ENCODE data around the gene TRIM2. TPM values are rescaled to one million over a fixed set of nuclear protein-coding genes. Genes with fewer than 3 reads are reported as not detected.

The TRIM2 gene
- total RNA-seq, 1 experiment from 2014 or later, result 41.4 TPM

DNA sequence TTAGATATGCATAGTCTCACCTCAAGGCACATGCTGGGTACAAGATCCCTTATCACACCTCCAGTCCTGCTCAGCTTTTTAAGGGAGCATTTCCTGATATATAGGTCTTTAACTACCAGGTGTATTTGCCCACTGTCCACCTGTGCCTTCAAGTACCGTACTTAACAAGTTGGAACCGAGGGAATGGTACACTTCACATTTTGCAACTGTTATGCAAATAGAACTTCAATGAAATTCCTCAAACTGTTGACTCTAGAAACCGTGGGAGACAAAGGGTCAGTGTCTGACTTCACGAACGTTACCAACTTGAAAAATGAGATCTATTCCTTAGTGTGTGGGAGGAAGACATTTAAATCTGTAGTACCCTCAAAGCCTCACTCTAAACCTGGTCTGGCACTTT lies 5.2 kb downstream of the TRIM2 start (continued):
- TF ChIP-seq SIN3A (IDR thresholded peaks at IDR 0.05; ENCODE audit: low read depth), result no peak
- TF ChIP-seq, protein P1, sequence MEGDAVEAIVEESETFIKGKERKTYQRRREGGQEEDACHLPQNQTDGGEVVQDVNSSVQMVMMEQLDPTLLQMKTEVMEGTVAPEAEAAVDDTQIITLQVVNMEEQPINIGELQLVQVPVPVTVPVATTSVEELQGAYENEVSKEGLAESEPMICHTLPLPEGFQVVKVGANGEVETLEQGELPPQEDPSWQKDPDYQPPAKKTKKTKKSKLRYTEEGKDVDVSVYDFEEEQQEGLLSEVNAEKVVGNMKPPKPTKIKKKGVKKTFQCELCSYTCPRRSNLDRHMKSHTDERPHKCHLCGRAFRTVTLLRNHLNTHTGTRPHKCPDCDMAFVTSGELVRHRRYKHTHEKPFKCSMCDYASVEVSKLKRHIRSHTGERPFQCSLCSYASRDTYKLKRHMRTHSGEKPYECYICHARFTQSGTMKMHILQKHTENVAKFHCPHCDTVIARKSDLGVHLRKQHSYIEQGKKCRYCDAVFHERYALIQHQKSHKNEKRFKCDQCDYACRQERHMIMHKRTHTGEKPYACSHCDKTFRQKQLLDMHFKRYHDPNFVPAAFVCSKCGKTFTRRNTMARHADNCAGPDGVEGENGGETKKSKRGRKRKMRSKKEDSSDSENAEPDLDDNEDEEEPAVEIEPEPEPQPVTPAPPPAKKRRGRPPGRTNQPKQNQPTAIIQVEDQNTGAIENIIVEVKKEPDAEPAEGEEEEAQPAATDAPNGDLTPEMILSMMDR (IDR thresholded peaks at IDR 0.05 in 2 of 3, conservative IDR thresholded peaks at IDR 0.05 in 1 of 3; ENCODE audit: borderline replicate concordance in 1 of 3, insufficient read depth in 1 of 3, low read depth in 2 of 3, low read length in 2 of 3), result no peak
- no peak for TF ChIP-seq RAD21 (IDR thresholded peaks at IDR 0.05; ENCODE audit: low read depth)
- TF ChIP-seq POLR2A (IDR thresholded peaks at IDR 0.05; ENCODE audit: borderline replicate concordance, extremely low read depth, insufficient read depth, insufficient read length), result no peak
- TF ChIP-seq EZH2 (IDR thresholded peaks at IDR 0.05), result no peak

DNA sequence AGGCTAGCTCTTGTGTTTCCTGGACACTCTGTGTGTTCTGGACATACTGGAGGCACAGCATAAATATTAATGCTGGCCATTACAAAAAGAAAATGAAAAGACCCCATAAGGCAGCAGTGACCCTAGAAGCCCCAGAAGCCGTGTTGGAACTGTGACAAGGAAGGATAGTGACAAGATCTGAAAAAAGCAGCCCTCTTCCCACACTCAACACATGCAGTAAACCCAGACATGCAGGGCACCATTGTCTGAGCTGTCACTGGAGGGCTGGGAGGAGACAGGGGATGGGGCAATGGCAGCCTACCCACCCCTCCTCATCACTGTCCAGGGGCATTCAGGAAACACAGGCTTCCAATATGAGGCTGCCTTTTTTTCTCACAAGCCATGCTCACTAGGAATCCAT lies 6.5 kb downstream of the TRIM2 start:
- RAD21 ChIA-PET (ENCODE audit: low non-redundant PET in 1 of 2, low total read pairs in 2 of 2, uncharacterized antibody in 2 of 2, unreplicated experiment in 2 of 2), result no interaction called here
- CTCF ChIA-PET, result no interaction called here
- TF ChIP-seq EZH2 (IDR thresholded peaks at IDR 0.05) (no peak), YY1 (IDR thresholded peaks at IDR 0.05; ENCODE audit: extremely low read depth, insufficient replicate concordance, low read depth, low read length) (no peak), POLR2AphosphoS5 (IDR thresholded peaks at IDR 0.05; ENCODE audit: low read depth, low read length) (no peak), EGR1 (IDR thresholded peaks at IDR 0.05; ENCODE audit: low read depth) (no peak), TCF7L2 (IDR thresholded peaks at IDR 0.05; ENCODE audit: borderline replicate concordance, extremely low read depth, insufficient read depth, insufficient read length) (no peak), CEBPB (IDR thresholded peaks at IDR 0.05; ENCODE audit: low read depth) (no peak), RAD21 (IDR thresholded peaks at IDR 0.05; ENCODE audit: low read depth) (no peak), ZFX (IDR thresholded peaks at IDR 0.05) (no peak), ZNF274 (IDR thresholded peaks at IDR 0.05; ENCODE audit: low read depth, low read length) (no peak), ELF1 (IDR thresholded peaks at IDR 0.05; ENCODE audit: borderline replicate concordance, low read depth) (no peak), EZH2phosphoT487 (IDR thresholded peaks at IDR 0.05; ENCODE audit: borderline replicate concordance) (no peak)
- TF ChIP-seq, protein P2, sequence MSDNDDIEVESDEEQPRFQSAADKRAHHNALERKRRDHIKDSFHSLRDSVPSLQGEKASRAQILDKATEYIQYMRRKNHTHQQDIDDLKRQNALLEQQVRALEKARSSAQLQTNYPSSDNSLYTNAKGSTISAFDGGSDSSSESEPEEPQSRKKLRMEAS (IDR thresholded peaks at IDR 0.05), result no peak
- TF ChIP-seq, protein P1 (IDR thresholded peaks at IDR 0.05 in 2 of 3, conservative IDR thresholded peaks at IDR 0.05 in 1 of 3; ENCODE audit: borderline replicate concordance in 1 of 3, insufficient read depth in 1 of 3, low read depth in 2 of 3, low read length in 2 of 3), result no peak
- TF ChIP-seq, protein P3, sequence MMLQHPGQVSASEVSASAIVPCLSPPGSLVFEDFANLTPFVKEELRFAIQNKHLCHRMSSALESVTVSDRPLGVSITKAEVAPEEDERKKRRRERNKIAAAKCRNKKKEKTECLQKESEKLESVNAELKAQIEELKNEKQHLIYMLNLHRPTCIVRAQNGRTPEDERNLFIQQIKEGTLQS (IDR thresholded peaks at IDR 0.05), result no peak
- TF ChIP-seq, protein P4, sequence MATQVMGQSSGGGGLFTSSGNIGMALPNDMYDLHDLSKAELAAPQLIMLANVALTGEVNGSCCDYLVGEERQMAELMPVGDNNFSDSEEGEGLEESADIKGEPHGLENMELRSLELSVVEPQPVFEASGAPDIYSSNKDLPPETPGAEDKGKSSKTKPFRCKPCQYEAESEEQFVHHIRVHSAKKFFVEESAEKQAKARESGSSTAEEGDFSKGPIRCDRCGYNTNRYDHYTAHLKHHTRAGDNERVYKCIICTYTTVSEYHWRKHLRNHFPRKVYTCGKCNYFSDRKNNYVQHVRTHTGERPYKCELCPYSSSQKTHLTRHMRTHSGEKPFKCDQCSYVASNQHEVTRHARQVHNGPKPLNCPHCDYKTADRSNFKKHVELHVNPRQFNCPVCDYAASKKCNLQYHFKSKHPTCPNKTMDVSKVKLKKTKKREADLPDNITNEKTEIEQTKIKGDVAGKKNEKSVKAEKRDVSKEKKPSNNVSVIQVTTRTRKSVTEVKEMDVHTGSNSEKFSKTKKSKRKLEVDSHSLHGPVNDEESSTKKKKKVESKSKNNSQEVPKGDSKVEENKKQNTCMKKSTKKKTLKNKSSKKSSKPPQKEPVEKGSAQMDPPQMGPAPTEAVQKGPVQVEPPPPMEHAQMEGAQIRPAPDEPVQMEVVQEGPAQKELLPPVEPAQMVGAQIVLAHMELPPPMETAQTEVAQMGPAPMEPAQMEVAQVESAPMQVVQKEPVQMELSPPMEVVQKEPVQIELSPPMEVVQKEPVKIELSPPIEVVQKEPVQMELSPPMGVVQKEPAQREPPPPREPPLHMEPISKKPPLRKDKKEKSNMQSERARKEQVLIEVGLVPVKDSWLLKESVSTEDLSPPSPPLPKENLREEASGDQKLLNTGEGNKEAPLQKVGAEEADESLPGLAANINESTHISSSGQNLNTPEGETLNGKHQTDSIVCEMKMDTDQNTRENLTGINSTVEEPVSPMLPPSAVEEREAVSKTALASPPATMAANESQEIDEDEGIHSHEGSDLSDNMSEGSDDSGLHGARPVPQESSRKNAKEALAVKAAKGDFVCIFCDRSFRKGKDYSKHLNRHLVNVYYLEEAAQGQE (IDR thresholded peaks at IDR 0.05; ENCODE audit: low read depth), result no peak

More for the DNA sequence above, 6.5 kb downstream of the TRIM2 start:
- H3K27me3 ChIP-seq (ENCODE audit: insufficient read depth, low read length), result no peaks in the 10 kb centered on the region
- H3K4me3 ChIP-seq (replicated peaks in 1 of 2; ENCODE audit: low read depth in 1 of 2, low read length in 2 of 2), result no peak overlapping the region
- BruUV-seq (replicated peaks), result no TSS peak
- DNase-seq (ENCODE audit: low read depth, low spot score) (no peak), ATAC-seq (no peak)
- H3K9me3 ChIP-seq (ENCODE audit: control insufficient read depth in 1 of 2, insufficient read depth in 1 of 2, low read depth in 1 of 2, low read length in 2 of 2), result no peaks in the 10 kb centered on the region
- no peaks in the 10 kb centered on the region for H3K79me2 ChIP-seq (ENCODE audit: insufficient read depth, low read length)
- POLR2A ChIA-PET, result no interaction called here
- intact Hi-C loops (cut with micrococcal nuclease), result no loop called here
- no peaks in the 10 kb centered on the region for H3K36me3 ChIP-seq (ENCODE audit: control insufficient read depth in 1 of 2, insufficient read depth in 2 of 2, low read length in 2 of 2)
- H3K4me1 ChIP-seq (ENCODE audit: control insufficient read depth in 1 of 2, insufficient read depth in 2 of 2, low read length in 2 of 2), result peaks cover 16 to 24% of the 10 kb centered on the region in 2 experiments
- no peaks in the 10 kb centered on the region for H3K9me2 ChIP-seq (ENCODE audit: insufficient read depth)
- no peak overlapping the region for H3K9ac ChIP-seq (ENCODE audit: low read length)
- no peak overlapping the region for H2AFZ ChIP-seq (ENCODE audit: low read depth, low read length, poor library complexity, severe bottlenecking)
- no peak overlapping the region for H3K27ac ChIP-seq (ENCODE audit: low read depth, low read length)
- no peak overlapping the region for H3K4me2 ChIP-seq (ENCODE audit: low read length)
- H4K20me1 ChIP-seq (ENCODE audit: insufficient read depth), result no peaks in the 10 kb centered on the region

All from HCT116 (cell line).